HG03571 (cell line): Measurements from ENCODE around the gene SFXN5.

Experiments used
- ATAC-seq: cut with Tn5 transposase; IDR thresholded peaks from one replicate; pipeline ENCODE4 v1.9.1; 2021; ENCODE audit not compliant: unreplicated experiment

The SFXN5 gene

DNA sequence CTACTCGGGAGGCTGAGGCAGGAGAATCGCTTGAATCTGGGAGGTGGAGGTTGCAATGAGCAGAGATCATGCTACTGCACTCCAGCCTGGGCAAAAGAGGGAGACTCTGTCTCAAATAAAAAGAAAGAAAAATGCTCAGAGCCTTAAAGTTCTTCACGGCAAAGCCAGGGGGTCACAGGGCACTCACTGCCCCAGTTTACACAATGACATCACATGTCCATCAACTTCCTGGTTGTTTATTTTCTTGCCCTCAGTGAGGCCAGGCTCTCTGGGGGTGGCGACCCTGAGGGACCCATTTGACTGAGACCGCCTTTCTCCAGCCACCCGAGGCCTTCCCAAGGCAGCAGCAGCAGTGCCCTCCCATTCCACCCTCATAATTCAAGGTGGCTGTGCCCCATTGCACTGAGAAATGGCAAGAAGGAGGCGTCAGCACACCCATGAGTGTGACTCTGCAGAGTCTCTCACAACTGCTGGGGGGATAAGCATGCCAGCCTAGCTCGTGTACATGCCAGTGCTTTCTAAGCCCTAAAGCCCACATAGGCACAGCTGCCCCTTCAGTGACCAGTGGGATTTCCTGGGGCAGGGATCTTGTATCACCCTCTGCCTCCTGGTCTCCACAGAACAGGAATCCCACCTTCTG is 50.0 kb downstream of the SFXN5 start:
- no peak for ATAC-seq

- no peak for ATAC-seq
Observed at GRCh38 chr2:73020657-73021370, 50.7 kb downstream of the SFXN5 start.

GRCh38 chr2:73020306-73020656 is 51.2 kb downstream of the SFXN5 start:
- no peak for ATAC-seq

DNA sequence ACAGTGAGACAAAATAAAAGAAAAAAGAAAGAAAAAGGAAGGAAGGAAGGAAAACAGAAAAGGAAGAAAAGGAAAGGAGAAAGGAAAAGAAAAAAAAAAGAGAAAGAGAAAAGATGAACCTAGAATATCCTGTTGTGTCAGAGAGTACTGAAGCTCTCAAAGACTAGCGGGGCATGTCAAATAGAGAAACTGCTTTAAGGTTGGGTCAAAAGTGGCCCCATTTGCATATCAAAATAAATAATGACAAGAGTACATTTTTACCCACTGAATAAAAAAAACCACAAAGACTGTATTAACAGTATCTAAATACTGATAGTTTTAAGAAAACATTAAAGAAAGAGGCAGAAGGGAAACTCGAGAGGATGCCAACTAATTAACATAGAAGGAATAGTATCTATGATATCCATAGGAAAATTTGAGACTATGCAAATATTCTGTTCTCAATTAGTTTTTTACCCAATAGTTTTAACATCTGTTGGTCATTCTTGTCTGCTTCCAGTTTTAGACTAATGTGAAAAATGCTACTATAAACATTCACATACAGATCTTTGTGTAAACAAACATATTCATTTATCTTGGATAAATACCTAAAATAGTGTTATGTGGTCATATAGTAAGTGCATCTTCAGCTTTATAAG is 53.2 kb downstream of the SFXN5 start:
- ATAC-seq: no peak

DNA sequence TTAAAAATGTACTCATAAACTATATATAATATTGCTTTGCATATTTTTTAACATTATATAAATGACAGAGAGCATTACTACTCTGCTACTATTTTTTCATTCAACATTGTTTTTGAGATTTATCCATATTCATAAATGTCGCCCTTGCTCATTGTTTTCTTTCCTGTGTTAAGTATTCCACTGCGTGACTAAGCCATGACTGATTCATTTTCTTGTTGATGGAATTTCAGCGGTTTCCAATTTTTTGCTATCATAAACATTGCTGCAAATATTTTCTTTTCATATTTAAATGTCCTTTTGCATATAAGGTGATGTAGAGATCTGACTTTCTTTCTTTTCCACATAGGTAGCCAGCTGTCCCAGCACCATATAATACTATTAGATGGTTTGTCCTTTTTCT is 57.6 kb downstream of the SFXN5 start:
- no peak for ATAC-seq

DNA sequence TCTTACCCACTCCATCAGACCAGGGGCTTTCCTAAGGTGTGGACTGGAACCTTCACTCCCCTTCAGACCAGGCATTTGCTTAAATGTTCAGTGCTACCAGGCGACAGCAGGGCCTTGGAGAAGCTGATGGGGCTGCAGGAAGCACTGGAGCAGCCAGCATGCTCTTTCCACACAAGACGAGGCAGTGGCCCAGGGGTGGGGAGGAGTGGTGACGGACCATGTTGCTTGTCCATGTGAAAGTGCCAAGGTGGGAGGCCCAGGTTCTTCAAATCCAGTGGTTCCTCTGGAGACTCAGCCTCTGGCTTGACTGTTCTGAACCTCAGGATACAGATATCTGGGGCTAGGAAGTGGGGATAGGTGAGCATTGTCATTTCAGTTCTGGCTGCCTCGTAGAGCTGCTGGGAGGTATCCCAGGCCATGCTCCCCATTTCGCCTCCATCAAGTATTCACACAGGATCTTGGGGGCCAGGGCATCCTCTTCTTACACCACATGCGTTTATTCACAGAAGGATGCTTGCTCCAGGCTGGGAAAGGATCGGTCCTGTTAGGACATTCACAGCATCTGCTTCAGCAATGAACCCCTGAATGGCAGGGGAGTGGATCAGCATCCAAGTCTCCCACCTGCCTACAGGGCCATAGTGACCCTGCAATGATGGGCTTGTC is 62.2 kb downstream of the SFXN5 start:
- no peak for ATAC-seq

DNA sequence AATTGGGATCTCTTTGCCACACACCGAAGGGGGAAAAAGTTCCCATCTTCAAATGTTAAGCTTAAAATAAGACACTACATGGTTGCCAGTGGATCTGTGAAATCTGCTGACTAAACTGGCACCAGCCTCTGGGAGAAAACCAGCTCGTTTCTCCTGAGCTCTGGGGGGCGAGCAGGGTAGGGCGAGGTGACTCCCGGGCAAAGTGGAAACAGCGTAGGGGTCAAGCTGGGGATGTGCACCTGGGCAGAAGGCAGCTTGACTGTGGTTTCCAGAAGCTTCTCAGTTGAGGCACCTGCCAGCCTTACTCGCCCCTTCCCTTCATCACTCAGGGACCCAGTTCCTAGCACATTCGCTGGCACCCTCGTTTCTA is 62.8 kb downstream of the SFXN5 start:
- no peak for ATAC-seq

DNA sequence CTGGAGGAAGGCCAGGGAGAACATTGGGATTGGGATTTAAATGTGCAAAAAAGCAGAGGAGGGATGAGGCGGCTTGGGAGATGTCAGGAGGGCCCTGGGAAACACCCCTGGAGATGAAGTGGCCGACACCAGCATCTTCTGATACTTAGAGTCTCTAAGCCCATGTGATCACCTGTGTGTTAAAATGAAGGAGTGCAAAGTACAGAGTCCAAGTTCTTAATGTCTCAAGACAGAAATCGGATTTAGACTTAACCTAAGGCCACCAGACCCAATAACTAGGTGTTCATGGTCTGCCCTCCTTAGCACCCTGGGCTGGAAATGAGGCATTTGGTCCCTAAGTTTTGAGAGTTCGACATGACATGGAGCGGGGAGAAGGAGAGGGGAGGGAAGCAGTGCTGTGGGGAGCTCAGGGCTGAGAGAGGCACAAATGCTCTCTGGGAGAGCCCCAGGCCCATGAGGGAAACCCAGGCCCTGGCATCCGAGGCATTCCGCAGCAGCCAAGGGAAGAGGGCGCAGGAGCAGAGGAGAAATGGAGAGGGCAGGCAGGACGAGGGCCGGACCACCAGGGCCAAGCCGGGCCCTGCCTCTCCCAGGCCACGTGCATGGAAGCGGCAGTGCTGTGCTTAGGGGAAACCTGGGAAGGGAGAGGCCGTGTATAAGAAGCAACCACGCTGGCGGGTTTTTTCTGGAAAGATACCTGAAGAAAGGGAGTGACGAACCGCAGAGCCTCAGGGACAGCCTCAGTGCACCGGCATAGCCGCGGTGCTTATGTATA is 63.3 kb downstream of the SFXN5 start:
- ATAC-seq: no peak

DNA sequence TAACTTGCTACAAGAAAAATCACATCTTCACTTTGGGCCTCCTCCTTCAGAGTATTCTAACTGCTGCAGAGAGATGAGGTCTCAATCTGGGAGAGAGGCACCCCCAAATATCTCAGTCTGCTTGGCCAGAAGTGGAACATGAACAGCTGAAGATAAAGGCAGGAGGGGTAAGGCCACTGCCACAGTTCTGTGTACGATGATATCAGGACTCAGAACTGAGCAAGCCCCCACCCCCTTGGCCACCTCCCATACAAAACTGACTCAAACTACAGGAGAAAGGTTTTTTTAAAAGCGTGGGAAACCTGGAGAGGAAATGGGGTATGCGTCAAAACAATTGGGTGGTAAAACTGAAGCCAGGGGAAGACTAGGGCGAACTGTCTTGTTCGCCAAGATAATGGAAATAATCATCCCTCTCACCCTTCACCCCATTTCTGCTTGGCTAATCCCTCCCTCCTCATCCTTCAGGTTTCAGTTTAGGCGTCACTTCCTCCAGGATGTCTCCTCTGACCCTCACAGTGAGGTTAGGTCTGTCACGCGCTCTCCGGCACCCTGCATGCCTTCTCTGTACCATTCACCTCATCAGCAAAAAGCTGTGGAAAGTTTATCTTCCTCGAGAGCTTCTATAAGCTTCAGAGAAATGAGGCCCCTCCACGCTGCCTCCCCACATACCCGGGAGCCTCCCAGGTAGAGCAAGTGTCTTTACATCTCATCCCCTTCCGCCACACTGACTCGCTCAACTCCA is 64.4 kb downstream of the SFXN5 start:
- no peak for ATAC-seq

GRCh38 chr2:73004889-73005596 is 66.5 kb downstream of the SFXN5 start:
- ATAC-seq: no peak

DNA sequence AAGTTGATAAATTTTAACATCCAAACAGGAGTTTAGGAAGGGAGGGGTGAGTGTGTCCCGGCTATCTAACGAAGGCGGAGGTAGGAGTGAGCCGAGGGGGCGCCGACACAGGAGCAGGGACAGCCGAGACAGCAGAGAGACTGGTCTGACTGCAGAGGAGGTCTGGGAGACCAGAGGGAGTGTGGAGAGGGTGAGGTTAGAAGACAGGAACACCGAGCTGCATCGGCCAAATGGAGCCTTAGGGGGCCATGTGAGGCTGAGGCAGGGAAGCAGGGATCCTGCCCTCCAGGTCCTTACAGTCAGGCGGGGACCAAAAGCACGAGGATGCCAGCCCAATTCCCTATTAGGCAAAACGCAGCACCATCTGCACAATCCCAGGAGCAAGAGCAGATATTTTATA is 67.0 kb downstream of the SFXN5 start:
- ATAC-seq: no peak

GRCh38 chr2:73003027-73003426 is 68.5 kb downstream of the SFXN5 start:
- no peak for ATAC-seq

- ATAC-seq: no peak
Observed at GRCh38 chr2:73000808-73001570, 70.5 kb downstream of the SFXN5 start.

DNA sequence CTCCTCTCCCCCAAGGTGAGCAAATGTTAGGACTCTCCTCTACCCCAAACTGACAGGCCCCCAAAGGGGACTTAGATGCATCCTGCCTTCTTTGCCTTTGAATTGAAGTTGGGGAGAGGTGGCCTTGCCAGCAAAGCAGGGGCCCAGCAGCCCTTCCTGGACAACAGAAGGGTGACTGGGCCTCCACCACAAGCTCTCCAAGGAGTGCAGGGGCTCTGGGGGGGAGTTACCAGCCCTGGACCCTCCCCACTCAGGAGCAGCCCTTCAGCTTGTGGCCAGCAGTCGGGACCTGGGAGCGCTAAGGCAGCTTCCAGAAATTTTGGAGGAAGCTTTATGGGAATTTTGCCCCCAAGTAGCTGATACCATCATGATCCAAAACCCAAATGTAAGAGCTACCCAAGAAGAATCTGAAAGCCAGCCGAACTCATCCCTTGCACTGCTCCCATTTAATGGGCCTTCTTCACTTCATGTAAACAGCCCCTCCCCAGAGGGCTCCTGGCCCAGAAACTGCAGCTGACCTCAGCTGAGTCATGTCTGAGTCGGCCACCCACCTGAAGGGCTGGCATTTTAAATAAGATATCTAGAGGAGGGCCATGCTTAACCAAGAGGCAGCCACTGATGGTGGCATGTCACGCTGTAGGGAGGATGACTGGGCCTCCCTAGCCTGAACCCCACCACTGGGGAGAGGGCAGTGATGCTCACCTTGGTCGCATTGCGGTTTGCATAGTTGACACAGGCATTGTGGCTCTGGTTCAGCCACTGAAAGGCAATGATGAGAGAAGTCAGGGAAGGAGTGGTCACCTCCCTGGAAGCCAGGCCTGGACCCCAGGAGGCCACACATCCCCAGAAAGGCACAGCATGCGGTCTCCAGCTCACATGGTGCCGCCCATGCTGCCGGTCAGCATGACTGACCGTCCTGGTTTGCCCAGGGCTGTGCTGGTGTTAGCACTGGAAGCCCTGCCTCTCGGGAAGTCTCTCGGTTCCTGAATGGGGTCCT is 71.5 kb downstream of the SFXN5 start:
- no peak for ATAC-seq

DNA sequence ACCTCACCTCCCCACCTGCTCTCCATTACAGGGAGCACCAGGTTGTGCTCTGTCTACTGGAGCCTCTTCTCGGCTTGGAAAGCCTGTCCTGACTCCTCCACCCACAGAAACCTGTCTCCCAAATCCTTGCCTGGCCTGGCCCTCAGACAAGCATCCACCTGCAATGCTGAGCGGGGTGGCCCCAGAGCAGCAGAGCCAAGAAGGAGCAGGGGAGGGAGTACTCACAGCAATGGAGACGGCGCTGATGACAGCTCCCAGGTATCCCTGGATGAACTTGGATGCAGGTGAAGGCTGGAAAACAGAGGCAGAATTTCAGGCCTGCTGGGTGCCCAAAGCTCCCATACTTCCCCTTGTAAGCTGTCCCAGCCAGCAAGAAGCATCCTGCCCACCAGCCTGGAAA is 72.8 kb downstream of the SFXN5 start:
- no peak for ATAC-seq

GRCh38 chr2:72998234-72998651 is 73.3 kb downstream of the SFXN5 start:
- no peak for ATAC-seq

GRCh38 chr2:72996117-72996502 is 75.4 kb downstream of the SFXN5 start:
- no peak for ATAC-seq
